H7 (cell line): Measurements from ENCODE around the gene MAST3. TPM values are rescaled to one million over a fixed set of nuclear protein-coding genes. Genes with fewer than 3 reads are reported as not detected.
A peak's percentile ranks its signal among the peaks of the same experiment; 100 is the strongest.

Experiments
- DNase-seq: peaks from one replicate; pipeline ENCODE4 v3.0.0; 2012
- H3K27me3 ChIP-seq: 2 replicates; pipeline ENCODE4 v1.6.0; 2011; ENCODE audit warnings: mild to moderate bottlenecking, low read length; ENCODE audit not compliant: control insufficient read depth, insufficient read depth
- H3K36me3 ChIP-seq: replicated peaks from 2 replicates; pipeline ENCODE4 v1.5.1; 2011; ENCODE audit warnings: low read length; ENCODE audit not compliant: control insufficient read depth, insufficient read depth
- H3K4me3 ChIP-seq: 2 replicates; pipeline ENCODE4 v1.5.1; 2011; ENCODE audit warnings: low read depth, mild to moderate bottlenecking, control low read depth, low read length, moderate library complexity; ENCODE audit not compliant: insufficient read depth
- total RNA-seq: library from RNA; depleted of rRNA; stranded (reverse); fragments of >200 nt; shearing (Covaris generic); gene quantifications from 2 replicates; pipeline ENCODE4 v1.2.3, GENCODE V29; 2014; rRNA removed

The MAST3 gene
- 2.4 and 4.0 TPM in 2 replicates for total RNA-seq

DNA sequence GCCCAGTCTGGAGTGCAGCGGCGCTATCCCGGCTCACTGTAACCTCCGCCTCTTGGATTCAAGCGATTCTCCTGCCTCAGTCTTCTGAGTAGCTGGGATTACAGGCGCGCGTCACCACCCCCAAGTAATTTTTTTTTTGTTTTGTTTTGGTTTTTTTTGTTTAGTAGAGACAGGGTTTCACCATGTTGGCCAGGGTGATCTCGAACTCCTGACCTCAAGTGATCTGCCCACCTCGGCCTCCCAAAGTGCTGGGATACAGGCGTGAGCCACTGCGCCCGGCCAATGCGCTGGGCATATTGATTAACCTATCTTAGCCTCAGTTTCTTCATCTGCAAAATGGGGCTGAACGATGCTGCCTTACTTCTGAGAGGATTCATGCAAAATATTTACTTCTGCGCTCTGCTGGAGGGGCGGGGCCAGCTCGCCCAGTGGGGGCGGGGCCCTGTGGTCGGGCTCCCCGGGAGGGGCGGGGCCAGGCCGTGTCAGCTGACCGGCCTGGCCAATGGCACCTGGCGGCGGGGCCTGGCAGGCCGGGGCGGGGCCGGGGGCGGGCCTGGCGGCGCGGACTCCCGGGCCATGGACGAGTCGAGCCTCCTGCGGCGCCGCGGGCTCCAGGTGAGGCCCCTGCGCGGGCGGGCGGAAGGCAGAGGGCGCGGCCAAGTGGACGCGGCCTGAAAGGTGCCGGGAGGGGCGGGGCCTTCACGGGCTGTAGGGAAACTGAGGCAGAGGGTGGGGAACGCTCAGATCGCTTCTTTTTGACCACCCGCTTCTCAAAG, at the start of gene MAST3:
Gene MAST3 (plus strand): TSS at position 562 of the 776 bp plus-strand sequence. CDS start 15 bp downstream, at position 577.
- no peaks in the 10 kb centered on the region for H3K36me3 ChIP-seq
- peak; percentile 100 for DNase-seq
- H3K27me3 ChIP-seq, result peaks cover 23% of the 10 kb centered on the region
- peak within 1 kb of the TSS; percentile 43 for H3K4me3 ChIP-seq

DNA sequence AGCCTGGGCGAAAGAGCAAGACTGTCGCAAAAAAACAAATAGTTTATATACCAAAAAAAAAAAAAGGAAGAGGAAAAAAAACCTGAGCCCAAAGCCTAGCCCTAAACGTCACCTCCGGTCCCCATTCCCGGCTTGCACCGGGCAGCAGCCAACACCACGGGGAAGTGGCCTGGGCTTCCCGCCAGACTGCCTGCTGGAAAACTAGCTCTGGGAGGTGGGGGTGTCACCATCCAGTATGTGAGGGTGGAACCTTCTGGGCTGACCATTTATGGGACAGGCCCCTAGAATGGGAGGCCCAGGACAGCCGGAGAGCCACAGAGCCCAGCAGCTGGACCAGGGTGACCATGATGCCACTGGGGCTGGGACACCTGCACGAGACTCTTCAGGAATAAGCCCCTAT, 48.2 kb upstream of the MAST3 start:
- no peak for DNase-seq
- Histone ChIP-seq H3K27me3 (no peaks in the 10 kb centered on the region), H3K4me3 (no peak overlapping the region), H3K36me3 (no peaks in the 10 kb centered on the region)

DNA sequence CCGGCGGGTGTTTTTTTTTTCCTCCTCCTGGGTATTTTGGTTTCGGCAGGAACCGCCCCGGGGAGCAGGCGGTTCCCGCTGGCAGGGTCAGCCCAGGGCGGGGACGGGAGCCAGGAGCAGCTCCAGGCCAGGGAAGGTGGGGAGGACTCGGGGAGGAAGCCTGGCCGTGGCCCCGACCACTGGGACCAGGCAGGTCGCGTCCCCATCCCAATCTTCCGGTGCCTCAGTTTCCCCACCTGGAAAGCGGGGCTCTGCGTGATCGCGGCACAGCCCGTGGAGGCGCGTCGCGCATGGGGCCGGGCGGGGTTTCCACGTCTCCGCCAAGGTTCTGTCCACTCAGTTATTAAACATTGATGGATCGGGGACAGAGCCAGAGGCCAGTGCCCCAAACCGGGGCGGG, 45.7 kb upstream of the MAST3 start:
- no peaks in the 10 kb centered on the region for H3K27me3 ChIP-seq
- peak; percentile 66 for DNase-seq
- no peaks in the 10 kb centered on the region for H3K36me3 ChIP-seq
- no peak overlapping the region for H3K4me3 ChIP-seq

DNA sequence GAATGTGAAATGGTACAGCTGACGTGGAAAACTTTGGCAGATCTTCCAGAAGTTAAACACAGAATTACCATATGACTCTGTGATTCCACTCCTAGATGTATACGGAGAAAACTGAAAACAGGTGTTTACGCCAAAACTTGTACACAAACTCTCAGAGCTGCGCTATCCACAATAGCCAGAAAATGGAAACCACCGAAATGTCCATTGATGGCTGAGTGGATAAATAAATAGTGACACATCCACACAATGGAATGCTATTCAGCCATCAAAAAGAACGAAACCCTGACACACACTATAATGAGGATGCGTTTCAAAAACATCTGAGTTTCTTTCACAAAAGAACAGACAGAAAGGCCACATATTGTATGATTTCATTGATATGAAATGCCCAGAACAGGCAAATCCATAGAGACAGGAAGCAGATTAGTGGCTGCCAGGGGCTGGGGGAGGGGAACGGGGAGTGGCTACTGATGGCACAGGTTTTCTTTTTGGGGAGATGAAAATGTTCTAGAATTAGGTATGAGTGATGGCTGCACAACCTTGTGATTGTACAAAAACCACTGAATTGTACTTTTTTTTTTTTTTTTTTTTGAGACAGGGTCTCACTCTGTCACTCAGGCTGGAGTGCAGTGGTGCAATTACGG, 43.9 kb upstream of the MAST3 start:
- DNase-seq, result no peak
- Histone ChIP-seq H3K4me3 (no peak overlapping the region), H3K36me3 (no peaks in the 10 kb centered on the region), H3K27me3 (no peaks in the 10 kb centered on the region)

DNA sequence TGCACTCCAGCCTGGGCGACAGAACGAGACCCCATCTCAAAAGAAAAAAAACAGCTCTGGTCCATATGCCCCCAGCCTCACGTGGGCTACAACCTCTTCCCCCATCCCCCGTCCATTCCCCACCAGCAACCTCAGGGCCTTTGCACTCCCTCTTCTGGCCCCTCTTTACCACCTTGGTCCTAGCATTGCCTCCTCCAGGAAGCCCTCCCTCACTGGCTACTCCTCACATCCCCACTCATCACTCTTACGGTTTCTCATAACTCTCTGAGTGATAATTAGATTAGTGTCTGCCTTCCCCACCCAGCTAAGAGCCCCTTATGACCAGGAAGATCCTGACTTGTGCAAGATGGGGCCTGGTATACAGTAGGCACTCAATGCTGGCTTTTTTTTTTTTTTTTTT, 41.6 kb upstream of the MAST3 start:
- no peak for DNase-seq
- Histone ChIP-seq H3K4me3 (no peak overlapping the region), H3K36me3 (no peaks in the 10 kb centered on the region), H3K27me3 (no peaks in the 10 kb centered on the region; the same call in 1 of the 2 replicates)

DNA sequence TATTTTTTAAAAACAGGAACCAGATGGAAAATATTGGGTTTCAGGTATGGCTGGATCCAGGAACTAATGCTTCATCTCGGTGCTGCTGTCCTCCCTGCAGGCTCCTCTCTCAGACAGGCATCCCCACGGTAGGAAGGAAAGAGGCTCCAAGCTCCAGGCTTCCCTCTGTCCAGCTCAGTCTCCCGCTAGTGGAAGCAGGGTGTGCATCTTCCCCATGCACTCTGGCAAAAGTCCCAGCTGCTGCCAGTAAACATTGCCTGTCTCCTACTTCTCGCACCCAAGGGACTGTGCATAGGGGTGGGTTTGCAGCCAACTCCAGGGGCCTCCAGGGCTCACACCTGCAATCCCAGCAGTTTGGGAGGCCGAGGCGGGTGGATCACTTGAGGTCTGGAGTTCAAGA, 40.0 kb upstream of the MAST3 start:
- DNase-seq, result no peak

DNA sequence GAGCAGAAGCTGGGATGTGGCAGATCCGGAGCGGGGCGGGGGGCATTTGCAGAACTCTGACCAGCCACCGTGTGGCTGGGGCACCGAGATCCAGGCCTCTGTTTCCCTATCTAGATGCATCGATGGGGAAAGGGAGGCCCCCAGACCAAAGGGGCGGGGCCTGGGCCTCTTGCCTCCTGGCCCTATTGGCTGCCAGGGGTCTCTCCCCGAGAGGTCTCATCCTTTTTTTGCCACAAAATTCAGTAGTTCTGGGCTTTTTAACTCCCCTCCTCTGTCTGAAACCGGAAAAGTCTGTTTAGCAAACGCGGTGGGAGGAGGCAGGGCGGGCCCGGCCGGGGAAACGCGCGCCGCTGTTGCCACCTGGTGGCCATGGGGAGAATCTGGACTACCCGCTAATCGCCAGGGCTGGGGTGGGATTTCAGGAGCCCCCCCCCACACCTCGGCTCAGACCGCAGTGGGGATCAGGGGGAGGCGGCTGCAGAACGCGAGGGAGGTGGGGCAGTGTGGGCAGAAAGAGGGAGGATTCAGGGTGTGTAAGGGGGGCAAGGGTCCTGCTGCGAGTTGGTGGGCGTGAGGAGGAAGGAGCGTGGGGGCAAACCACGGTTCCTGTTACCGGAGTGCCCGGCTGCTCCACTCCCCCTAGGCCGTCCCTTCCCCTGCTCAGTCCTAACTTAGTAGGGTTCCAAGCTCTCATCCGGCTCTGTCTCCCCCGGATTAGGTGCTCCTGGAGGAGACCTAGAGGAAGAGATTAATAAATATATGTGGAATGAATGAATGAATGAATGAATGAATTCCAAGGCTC, 39.2 kb upstream of the MAST3 start:
- no peaks in the 10 kb centered on the region for H3K36me3 ChIP-seq
- peak; percentile 98 for DNase-seq
- no peaks in the 10 kb centered on the region; the same call in 1 of the 2 replicates for H3K27me3 ChIP-seq
- H3K4me3 ChIP-seq, result peak overlapping the region; percentile 35

More for the DNA sequence above, 40.0 kb upstream of the MAST3 start:
- Histone ChIP-seq H3K27me3 (no peaks in the 10 kb centered on the region; the same call in 1 of the 2 replicates), H3K36me3 (no peaks in the 10 kb centered on the region), H3K4me3 (no peak overlapping the region)

DNA sequence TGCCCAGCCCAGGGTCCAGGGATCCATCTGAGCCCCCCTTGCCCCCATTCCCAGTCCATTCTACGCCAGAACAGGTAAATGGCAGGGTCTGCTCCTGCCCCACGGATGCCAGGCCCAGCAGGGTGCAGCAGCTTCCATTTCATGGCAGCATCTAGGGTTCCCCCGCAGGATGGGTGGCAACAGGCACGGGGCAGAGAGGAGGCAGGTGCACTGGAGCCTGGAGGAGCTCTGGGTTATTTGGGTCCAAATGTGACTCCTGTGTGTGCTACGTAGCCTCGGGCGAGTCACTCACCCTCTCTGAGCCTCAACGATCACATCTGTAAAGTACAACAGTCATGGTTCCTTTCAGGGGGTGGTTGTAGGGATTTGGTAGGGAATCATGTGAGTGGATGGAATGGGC, 38.3 kb upstream of the MAST3 start:
- Histone ChIP-seq H3K36me3 (no peaks in the 10 kb centered on the region), H3K4me3 (no peak overlapping the region), H3K27me3 (no peaks in the 10 kb centered on the region; the same call in 1 of the 2 replicates)
- no peak for DNase-seq

DNA sequence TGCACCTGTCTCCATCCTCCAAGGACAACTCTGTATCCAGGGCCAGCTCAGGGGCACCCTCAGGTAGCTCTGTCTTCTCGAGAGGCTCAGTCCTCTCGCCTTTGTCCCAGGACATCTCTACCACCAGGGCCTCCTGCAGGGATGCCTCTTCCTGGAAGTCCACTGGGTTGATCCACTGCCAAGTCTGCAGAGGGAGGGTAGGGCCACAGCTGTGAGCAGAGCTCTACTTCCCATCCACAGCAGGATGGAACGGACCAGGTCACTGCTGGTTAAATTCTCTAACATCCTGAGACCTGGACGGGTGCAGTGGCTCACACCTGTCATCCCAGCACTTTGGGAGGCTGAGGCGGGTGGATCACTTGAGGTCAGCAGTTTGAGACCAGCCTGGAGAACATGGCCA, 37.7 kb upstream of the MAST3 start:
- Histone ChIP-seq H3K4me3 (no peak overlapping the region), H3K27me3 (no peaks in the 10 kb centered on the region; the same call in 1 of the 2 replicates), H3K36me3 (no peaks in the 10 kb centered on the region)
- DNase-seq, result no peak

DNA sequence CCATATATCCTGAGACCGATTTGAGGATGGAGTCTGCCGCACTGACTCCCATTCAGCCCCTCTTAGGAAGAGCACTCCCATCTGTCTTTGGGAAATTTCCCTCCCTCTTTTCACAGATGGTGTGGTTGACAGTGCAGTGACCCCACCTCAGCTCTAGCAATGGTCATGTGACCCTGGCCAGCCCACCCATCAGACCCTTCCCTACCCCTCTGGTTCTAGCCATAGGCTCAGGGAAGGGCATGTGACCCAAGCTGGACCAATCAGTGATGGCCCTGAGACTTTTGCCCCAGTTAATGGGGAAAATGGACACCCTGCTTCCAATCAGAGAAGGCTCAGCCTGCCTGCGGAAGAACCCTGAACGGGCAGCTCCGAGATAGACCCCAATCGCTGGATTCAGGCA, 37.1 kb upstream of the MAST3 start:
- Histone ChIP-seq H3K27me3 (no peaks in the 10 kb centered on the region; the same call in 1 of the 2 replicates), H3K4me3 (no peak overlapping the region), H3K36me3 (no peaks in the 10 kb centered on the region)
- DNase-seq, result peak; percentile 72

DNA sequence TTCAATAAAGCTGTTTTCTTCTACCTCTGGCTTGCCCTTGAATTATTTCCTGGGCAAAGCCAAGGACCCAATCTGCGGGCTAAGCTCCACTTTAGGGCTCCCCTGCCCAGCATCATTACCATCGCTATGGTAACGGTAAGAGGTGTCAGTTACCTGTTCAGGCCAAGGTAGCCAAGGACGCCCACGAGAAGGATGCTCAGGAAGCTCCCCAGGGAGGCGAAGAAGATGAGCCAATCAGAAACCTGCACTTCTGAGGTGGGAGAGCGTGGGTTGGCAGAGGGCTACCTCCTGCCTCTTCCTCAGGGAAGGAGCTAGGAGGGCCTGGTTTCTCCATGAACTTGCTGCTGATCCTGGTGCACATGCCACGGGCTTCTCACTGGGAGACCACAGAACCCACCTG, 35.5 kb upstream of the MAST3 start:
- DNase-seq, result peak; percentile 70
- no peaks in the 10 kb centered on the region for H3K36me3 ChIP-seq
- H3K4me3 ChIP-seq, result no peak overlapping the region
- H3K27me3 ChIP-seq, result no peaks in the 10 kb centered on the region; the same call in 1 of the 2 replicates

DNA sequence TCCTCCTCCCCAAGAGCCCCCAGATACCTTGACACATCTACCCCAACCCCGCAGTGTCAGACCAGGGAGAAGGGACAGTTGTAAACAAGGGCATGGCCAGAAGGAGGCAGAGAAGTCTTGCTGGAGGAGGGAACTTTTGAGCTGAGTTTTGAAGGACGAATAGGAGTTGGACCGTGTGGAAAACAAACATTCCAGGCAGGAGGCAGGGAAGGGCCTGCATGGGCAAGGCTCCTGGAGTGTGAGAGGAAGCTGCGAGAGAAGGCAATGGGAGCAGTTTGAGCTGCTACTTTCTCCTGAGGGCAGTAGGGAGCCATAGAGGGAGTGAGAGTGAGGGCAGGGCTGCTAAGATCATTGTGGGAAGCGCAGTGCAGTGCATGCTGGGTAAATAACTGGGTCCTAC, 34.1 kb upstream of the MAST3 start:
- Histone ChIP-seq H3K4me3 (no peak overlapping the region), H3K27me3 (no peaks in the 10 kb centered on the region; the same call in none of the 2 replicates), H3K36me3 (no peaks in the 10 kb centered on the region)
- peak; percentile 66 for DNase-seq

DNA sequence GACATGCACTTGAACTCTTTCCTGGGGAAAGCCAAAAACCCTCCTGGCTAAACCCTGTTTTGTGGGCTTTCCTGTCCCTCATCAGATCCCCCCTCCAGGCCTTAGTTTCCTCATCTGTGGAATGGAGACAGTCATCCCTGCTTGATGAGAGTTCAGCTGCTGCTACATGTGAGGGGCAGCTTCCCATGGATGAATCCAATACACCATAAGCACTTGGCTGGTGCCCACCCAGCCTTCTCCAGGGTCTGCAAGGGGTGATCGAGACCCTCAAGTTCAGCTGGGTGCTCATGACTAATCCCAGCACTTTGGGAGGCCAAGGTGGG, 32.4 kb upstream of the MAST3 start:
- no peak overlapping the region for H3K4me3 ChIP-seq
- H3K36me3 ChIP-seq, result no peaks in the 10 kb centered on the region
- no peak for DNase-seq
- no peaks in the 10 kb centered on the region; the same call in 1 of the 2 replicates for H3K27me3 ChIP-seq

DNA sequence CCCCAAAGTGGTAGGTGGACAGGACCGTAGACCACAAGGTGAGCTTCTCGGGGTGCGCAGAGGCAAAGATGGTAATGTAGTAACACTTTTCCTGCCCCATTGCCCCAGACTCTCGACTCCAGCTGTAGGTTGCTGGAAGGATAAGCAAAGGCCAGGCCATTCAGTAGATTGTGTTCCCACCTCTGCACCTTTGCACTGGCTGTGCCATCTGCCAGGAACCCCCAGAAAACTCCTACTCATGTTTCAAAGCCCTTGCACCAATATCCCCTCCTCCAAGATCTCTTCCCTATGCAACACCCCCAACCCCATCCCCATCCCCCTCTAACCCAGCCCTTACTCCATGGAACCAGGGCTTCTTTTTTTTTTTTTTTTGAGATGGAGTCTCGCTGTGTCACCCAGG, 29.2 kb upstream of the MAST3 start:
- DNase-seq, result no peak
- no peaks in the 10 kb centered on the region for H3K36me3 ChIP-seq
- no peaks in the 10 kb centered on the region; the same call in 1 of the 2 replicates for H3K27me3 ChIP-seq
- H3K4me3 ChIP-seq, result no peak overlapping the region
